ENCODE measurements around the gene RBFOX1.

RBFOX1 gene

GRCh38 chr16:7602291-7602950, 269.8 kb downstream of the RBFOX1 start:
- no peak for DNase-seq (ENCODE audit: low spot score)

DNA sequence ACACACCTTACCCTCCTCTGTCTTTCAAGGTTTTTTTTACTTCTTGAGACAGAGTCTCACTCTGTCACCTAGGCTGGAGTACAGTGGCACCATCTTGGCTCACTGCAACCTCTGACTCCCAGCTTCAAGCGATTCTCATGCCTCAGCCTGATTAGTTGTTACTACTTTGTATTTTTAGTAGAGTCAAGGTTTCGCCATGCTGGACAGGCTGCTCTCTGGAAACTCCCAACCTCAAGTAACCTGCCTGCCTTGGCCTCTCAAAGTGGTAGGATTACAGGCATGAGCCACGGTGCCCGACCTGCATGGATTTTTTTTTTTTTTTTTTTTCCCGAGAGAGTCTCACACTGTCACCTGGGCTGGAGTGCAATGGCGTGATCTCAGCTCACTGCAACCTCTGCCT, 273.2 kb downstream of the RBFOX1 start:
- no peak for DNase-seq (ENCODE audit: low spot score)

- DNase-seq (ENCODE audit: low spot score) = no peak
Measured at GRCh38 chr16:7612671-7613070, 280.0 kb downstream of the RBFOX1 start.

DNA sequence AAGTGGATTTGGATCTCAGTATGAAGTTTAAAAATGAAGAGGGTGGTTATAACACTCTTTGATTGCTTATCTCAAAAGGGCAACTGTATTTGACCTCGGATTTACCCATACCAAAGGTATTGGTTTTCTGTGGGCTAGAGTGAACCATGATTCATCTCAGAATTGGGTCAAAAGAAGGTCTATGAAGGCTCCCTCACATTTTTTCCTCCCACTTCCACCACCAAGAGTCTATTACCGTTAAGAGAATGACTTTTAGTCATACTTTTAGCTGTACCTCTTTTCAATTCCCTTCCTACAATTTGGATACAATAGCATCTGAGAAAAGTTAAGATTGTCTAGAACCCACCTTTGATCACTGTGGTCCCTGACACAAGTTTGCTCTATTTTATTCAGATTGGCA, 280.9 kb downstream of the RBFOX1 start:
- no peak for DNase-seq (ENCODE audit: low spot score)

GRCh38 chr16:7614021-7614795, 281.6 kb downstream of the RBFOX1 start:
- no peak for DNase-seq (ENCODE audit: low spot score)

DNA sequence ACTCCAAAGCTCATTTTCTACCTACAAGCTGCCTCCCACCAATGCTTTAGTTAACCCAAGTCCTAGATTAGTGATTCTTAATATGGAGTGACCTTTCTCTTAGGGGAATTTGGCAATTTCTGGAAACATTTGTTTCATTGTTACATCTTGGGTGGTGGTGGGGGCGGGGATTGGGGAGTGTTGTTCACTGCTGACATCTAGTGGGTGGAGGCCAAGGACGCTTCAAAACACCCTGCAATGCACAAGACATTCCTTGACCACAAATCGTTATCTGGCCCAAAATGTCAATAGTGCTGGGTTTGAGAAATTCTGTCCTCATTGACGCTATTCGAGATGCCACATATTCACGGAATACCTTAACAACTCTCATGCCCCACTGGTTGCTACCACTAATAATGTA, 282.9 kb downstream of the RBFOX1 start:
- no peak for DNase-seq (ENCODE audit: low spot score)

GRCh38 chr16:7624871-7625766, 292.5 kb downstream of the RBFOX1 start:
- DNase-seq (ENCODE audit: low spot score) = no peak

DNA sequence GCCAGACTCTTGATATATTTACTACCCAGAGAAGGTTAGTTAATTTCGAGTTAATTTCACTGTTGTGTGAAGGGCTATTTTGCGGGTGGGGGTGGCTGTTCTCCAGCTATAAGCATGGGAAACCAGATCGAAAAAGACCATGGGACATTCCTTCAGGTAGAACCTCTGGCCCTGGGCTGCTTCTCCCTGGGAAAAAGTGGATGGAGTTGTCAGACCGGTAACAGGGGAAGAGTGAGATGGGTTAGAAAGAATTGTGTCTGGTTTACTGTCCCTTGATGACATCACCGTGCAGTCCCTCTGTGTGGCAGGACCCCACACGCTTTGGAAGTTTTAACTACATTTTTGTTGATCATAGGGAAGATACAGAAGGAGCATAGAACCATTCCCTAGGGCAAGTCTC, 296.3 kb downstream of the RBFOX1 start:
- DNase-seq (ENCODE audit: low spot score) = no peak

- no peak for DNase-seq (ENCODE audit: low spot score)
Measured at GRCh38 chr16:7629571-7629970, 296.9 kb downstream of the RBFOX1 start.

- DNase-seq (ENCODE audit: low spot score) = no peak
Measured at GRCh38 chr16:7637446-7637845, 304.8 kb downstream of the RBFOX1 start.

DNA sequence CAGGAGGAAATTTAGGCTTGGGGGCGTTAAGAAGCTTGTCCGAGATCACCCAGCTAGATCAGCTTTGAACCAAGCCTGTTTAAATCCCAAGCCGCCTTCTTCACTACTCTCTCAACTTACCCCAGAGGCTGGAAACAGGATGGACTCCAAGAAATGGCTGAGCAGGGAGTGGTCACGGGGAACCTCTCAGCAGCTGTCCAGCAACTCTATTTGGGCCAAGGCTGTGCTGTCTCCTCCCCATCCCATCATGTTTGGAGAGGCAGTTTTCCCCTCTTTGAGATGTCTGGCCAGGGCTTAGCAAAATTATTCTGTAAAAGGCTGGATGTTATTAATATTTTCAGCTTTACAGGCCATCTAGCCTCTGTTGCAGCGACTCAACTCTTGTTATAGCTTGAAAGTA, 305.7 kb downstream of the RBFOX1 start:
- no peak for DNase-seq (ENCODE audit: low spot score)

DNA sequence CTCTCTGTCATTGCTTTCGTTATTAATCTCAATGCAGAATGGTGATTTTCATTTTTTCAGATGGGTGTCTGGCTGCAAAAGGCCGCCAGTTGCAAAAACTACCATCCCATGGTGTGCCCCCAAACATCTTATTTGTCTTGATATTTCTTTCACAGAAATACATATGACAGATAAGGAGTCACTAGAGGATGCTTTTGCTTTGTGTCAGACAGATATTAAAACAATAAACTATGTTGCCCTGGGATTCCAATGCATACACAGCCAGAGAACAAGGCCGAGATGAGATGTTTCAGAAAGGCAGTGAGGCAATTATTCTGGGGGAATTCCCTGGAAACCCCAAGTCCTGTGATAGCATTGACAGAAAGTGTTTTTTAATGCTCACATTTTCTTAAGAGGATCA, 307.7 kb downstream of the RBFOX1 start:
- DNase-seq (ENCODE audit: low spot score) = no peak

DNA sequence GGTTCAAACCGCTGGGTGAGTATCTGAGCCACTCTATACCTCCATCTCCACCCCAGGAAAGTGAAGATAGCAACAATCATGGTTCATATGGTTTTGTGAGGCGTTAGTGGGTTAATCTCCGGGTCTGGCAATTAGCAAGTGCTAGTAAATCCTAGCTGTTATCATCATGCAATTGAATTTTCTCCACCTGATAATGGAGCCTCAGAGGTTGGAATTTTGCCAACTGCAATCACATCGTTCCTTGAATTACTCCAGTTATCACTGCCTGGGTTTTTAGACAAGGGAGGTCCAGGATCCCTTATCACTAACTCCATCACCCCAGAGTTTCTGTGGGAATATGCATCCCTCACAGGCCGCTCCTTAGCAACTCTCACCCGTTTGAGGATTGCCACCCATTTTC, 311.5 kb downstream of the RBFOX1 start:
- DNase-seq (ENCODE audit: low spot score) = no peak

DNA sequence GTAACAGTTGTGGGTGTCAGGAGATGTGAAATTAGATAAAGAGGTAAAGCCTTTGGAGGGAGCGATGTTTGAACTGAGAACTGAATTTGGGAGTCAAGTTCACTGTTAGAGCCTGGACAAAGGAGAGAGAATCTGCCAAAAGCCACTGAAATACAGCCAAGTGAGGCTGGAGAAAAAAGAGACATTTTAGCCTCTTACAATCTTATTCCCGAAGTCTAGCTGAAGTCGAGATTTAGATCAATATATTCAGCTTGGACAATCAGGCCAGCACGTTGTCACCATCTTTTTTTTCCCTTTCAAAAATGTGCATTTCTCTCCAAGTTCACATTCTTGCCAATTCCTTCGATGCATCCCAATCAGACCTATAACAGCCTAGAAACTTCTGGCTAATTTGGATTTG, 312.2 kb downstream of the RBFOX1 start:
- no peak for DNase-seq (ENCODE audit: low spot score)

GRCh38 chr16:7646821-7647500, 314.3 kb downstream of the RBFOX1 start:
- no peak for DNase-seq (ENCODE audit: low spot score)

DNA sequence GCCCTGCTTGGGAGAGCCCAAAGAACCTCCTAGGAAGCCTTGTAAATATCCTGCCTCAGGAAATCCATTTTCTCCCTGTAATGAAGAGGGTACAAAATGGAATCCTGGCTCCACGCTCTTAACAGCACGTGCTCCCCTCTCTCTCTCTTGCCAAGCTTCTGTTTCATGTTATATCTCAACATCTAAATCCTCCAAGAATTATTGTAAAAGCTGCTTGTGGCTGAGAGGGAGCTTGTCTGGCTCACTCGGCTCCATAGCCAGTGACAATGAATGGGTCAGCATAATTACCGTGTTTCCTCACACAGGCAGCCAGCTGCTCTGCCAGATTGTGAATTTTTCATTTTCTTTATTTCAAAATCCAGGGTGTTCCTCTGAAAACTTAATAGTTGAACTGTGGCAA, 317.8 kb downstream of the RBFOX1 start:
- no peak for DNase-seq (ENCODE audit: low spot score)

GRCh38 chr16:7651803-7652570, 319.3 kb downstream of the RBFOX1 start:
- DNase-seq (ENCODE audit: low spot score) = no peak

- DNase-seq (ENCODE audit: low spot score) = no peak
Measured at GRCh38 chr16:7653746-7654461, 321.3 kb downstream of the RBFOX1 start.

GRCh38 chr16:7675628-7676027, 343.0 kb downstream of the RBFOX1 start:
- DNase-seq (ENCODE audit: low spot score) = no peak

- DNase-seq (ENCODE audit: low spot score) = no peak
Measured at GRCh38 chr16:7680296-7680695, 347.7 kb downstream of the RBFOX1 start.

DNA sequence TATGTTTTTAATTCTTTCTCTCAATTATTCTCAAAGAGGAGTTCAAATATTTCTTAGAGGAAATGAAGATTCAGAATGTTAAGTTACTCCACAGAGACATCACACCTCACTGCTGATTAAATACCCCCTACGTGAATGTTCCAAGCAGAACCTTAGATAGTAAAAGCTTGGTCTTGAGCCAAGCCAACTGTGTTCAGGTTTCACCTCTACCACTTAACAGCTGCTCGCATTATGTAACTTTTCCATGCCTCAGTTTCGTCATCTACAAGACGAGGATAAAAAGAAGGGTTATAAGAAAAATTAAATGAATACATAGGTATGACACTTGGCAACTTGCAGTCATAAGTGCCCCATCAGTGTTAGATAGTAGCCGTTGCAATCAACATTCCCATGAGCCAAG, 356.2 kb downstream of the RBFOX1 start:
- DNase-seq (ENCODE audit: low spot score) = no peak
